ENCODE data around the gene TACC2. TPM values are rescaled to one million over a fixed set of nuclear protein-coding genes. Genes with fewer than 3 reads are reported as not detected.

The TACC2 gene
- total RNA-seq, 2 experiments from 2014 or later = not detected

DNA sequence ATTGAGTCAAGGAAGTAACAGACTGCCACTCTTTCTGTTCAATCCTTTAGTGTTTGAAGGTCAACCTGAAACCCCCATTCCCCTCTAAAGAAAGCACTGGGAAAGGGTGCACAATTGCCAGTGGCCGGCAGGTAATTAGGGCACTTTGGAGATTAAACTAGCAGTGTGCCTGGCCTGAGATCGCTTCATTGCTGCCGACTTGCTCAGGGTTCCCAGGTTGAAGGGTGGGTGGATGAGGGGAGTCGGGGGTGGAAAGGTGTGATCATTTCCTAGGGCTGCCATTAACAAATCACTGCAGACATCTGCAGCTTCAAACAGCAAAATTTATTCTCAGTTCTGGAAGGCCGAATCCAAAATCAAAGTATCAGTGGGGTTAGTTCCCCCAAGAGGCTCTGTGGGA is 265.9 kb downstream of the TACC2 start:
- Mint-ChIP-seq H3K27me3 (peaks cover 4% of the 10 kb centered on the region), H3K27ac (no peak overlapping the region), H3K9me3 (no peaks in the 10 kb centered on the region), H3K36me3 (ENCODE audit: low read depth) (no peaks in the 10 kb centered on the region), H3K4me3 (no peak overlapping the region), H3K4me1 (no peaks in the 10 kb centered on the region)
- CTCF ChIA-PET = interaction anchor here (1.0 to 1.3 kb wide), 2 partner anchors 9 to 13 kb away, joined by 3 to 4 read pairs; no protein-coding TSS in a partner anchor
- POLR2A ChIA-PET = no interaction called here
- no peak for DNase-seq

DNA sequence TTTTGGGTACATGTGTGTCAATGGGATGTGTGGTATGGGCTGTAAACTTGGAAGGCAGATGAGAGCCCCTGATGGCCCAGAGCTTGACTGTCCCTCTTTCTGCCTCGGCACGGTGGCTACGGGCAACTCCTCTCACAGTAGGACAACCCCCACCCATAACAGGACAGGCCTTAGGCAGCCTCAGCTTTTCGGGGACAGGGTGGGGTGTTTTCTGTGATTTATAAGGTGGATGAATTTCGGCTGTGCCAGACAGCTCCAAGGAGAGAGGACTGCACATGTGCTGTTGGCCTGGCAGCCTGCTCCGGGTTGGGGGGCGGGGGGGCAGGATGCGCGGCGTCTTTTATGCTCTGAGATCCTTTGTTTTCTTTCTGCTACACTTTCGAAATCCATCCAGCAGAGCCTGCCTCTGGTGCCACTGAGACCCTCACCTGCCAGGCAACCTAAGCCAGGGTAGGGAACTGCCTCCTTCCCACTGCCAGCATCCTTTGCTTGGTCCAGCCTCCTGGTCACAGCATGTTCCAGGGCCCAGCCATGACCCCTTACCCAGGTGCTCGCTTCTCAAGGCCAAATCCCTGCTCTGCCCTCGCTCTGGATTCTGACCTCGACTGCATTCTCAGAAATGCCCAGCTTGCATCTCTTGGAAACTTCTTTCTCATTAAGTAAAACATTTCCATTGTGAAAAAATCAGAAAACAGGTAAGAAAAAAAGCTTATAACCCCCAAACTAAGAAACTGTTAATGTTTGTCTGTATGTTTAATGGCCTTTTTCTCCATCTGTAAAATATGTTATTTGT is 266.7 kb downstream of the TACC2 start:
- no peaks in the 10 kb centered on the region for H3K9me3 Mint-ChIP-seq
- no peak for DNase-seq
- H3K4me3 Mint-ChIP-seq = no peak overlapping the region
- no peak overlapping the region for H3K27ac Mint-ChIP-seq
- CTCF ChIA-PET = no interaction called here
- no peaks in the 10 kb centered on the region for H3K36me3 Mint-ChIP-seq (ENCODE audit: low read depth)
- H3K4me1 Mint-ChIP-seq = no peaks in the 10 kb centered on the region
- POLR2A ChIA-PET = no interaction called here
- peaks cover 4% of the 10 kb centered on the region for H3K27me3 Mint-ChIP-seq

DNA sequence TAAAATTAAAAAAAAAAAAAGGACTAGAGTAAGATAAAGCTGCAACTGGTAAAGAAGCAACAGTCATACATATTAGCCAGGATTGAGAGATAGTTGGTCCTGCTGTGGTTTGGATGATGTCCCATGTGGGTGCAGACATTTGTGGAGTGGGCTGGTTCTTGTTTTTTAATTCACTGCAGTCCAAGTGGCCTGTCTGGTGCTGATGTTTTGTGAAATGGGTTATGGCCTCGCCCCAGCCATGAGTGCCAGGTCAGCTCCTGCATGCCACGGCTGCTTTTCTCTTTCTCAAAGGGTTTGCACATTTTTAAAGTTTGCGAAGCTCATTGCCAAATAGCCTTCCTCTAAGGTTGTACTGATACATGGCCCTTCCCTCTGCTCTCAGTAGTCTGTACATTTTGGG is 268.1 kb downstream of the TACC2 start:
- Mint-ChIP-seq H3K27ac (no peak overlapping the region), H3K9me3 (peaks cover 3% of the 10 kb centered on the region), H3K27me3 (peaks cover 6% of the 10 kb centered on the region), H3K4me1 (no peaks in the 10 kb centered on the region), H3K4me3 (no peak overlapping the region), H3K36me3 (ENCODE audit: low read depth) (no peaks in the 10 kb centered on the region)
- DNase-seq = no peak
- ChIA-PET CTCF (interaction anchor here (2.5 kb wide), 1 partner anchor 11 kb away, joined by 23 read pairs; no protein-coding TSS in a partner anchor), POLR2A (no interaction called here)

DNA sequence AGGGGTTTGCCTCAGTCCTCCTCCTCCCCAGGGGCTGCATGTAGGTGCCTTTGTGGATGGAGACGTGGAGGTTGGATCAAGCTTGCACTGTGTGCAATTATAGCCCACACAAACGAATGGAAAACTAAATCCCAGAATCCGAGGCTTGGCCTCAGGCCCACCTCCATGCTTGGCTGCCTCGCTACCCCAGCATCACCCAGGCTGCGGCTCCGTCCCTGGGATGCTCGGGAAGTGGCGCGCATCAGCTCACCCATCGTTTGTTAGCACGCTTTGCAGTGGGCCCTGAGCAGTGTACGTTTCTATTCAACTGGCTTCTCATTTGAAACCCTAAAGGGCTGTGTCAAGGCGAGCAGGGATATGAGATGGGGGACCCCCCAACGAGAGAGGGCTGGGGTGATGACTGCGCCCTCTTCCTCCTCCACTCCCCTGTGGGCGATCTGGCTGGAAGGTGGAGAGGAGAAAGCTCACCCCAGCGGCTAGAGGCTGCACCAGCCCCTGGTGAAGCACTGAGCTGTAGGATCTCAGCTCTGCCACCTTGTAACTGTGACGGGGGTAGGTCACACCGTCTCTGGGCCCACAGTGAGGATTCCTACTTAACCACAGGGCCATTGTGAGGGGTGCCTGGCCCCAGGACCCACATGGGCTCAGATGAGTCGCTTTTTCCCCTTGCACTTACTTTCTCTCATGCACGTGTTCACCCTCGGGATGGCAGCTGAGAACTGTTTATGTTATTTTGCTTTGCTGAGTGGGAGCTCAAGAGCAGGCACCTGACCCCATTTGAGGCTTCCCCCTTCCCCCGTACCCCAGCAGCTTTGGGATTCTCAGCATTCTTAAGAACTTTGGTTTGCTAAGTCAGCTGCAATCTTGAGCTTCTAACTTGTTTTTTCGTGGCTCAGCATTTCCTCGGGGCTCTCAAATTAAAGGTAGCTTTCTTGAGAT is 269.4 kb downstream of the TACC2 start:
- H3K4me3 Mint-ChIP-seq = no peak overlapping the region
- peaks cover 3% of the 10 kb centered on the region for H3K9me3 Mint-ChIP-seq
- H3K4me1 Mint-ChIP-seq = no peaks in the 10 kb centered on the region
- ChIA-PET POLR2A (interaction anchor here (0.5 kb wide), 1 partner anchor 15 kb away, joined by 3 read pairs; no protein-coding TSS in a partner anchor), CTCF (interaction anchor here (2.5 kb wide), 1 partner anchor 10 kb away, joined by 23 read pairs; no protein-coding TSS in a partner anchor)
- H3K27ac Mint-ChIP-seq = no peak overlapping the region
- no peak for DNase-seq
- H3K27me3 Mint-ChIP-seq = peaks cover 6% of the 10 kb centered on the region
- no peaks in the 10 kb centered on the region for H3K36me3 Mint-ChIP-seq (ENCODE audit: low read depth)

DNA sequence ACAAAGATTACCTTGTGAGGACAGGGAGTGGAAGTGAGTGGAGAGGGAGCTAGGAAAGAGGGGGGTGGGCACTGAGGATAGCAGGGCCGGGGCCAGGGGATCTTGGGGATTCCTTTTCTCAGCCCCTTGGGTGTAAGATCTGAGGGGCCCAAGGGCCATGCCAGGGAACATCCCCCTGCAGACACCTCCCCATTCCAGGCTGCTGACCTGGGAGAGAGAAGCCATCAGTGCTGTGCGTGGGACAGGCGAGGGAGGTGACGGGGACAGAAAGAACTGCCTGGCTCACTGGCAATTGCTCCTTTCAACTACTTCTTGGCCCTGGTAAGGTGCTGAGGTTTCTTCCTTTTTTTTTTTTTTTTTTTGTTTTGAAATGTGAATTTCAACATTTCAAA is 270.1 kb downstream of the TACC2 start:
- H3K36me3 Mint-ChIP-seq (ENCODE audit: low read depth) = no peaks in the 10 kb centered on the region
- no peak for DNase-seq
- H3K27me3 Mint-ChIP-seq = peaks cover 6% of the 10 kb centered on the region
- no peak overlapping the region for H3K4me3 Mint-ChIP-seq
- no peak overlapping the region for H3K27ac Mint-ChIP-seq
- H3K4me1 Mint-ChIP-seq = no peaks in the 10 kb centered on the region
- peaks cover 3% of the 10 kb centered on the region for H3K9me3 Mint-ChIP-seq
- POLR2A ChIA-PET = interaction anchor here (0.5 kb wide), 1 partner anchor 15 kb away, joined by 3 read pairs; no protein-coding TSS in a partner anchor
- CTCF ChIA-PET = interaction anchor here (2.5 kb wide), 1 partner anchor 9 kb away, joined by 23 read pairs; no protein-coding TSS in a partner anchor

DNA sequence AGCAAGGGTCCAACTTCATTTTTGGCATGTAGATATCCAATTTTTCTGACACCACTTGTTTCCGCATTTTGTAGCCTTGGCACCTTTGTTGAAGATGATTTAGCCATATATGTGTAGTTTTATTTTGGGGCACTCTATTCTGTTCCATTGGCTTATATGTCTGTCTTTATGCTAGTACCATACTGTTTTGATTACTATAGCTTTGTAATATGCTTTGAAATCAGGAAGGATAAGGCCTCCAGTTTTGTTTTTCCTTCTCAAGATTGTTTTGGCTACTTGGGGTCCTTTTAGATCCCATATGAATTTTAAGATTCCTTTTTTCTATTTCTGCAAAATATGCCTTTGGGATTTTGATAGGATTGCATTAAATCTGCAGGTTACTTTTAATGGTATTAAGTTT is 272.6 kb downstream of the TACC2 start:
- H3K9me3 Mint-ChIP-seq = peaks cover 3% of the 10 kb centered on the region
- ChIA-PET CTCF (no interaction called here), POLR2A (no interaction called here)
- H3K36me3 Mint-ChIP-seq (ENCODE audit: low read depth) = no peaks in the 10 kb centered on the region
- peaks cover 13% of the 10 kb centered on the region for H3K27me3 Mint-ChIP-seq
- no peaks in the 10 kb centered on the region for H3K4me1 Mint-ChIP-seq
- no peak overlapping the region for H3K27ac Mint-ChIP-seq
- H3K4me3 Mint-ChIP-seq = no peak overlapping the region
- no peak for DNase-seq

DNA sequence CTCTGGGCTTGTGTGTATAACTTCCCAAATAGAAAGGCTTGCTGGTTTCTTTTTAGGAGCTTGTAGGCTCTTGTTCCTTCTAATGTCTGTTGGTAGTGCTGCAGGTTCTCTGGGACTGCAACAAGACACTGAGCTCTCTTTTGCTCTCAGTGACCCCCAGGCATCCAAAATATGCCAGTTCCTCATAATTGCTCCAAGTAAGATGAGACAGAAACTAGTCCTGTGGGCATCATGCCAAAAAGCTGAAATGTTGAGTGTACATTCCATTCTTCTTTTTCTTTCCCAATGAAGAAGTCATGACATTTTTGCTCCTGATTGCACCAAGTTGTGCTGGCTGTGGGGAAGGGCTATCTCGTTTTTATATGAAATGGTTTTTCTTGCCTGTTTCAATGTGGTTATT is 275.0 kb downstream of the TACC2 start:
- Mint-ChIP-seq H3K4me3 (no peak overlapping the region), H3K27ac (no peak overlapping the region), H3K9me3 (peaks cover 3% of the 10 kb centered on the region), H3K4me1 (no peaks in the 10 kb centered on the region), H3K36me3 (ENCODE audit: low read depth) (no peaks in the 10 kb centered on the region), H3K27me3 (peaks cover 14% of the 10 kb centered on the region)
- CTCF ChIA-PET = interaction anchor here (1.6 kb wide), 1 partner anchor 8 kb away, joined by 7 read pairs; no protein-coding TSS in a partner anchor
- DNase-seq = no peak
- POLR2A ChIA-PET = no interaction called here

DNA sequence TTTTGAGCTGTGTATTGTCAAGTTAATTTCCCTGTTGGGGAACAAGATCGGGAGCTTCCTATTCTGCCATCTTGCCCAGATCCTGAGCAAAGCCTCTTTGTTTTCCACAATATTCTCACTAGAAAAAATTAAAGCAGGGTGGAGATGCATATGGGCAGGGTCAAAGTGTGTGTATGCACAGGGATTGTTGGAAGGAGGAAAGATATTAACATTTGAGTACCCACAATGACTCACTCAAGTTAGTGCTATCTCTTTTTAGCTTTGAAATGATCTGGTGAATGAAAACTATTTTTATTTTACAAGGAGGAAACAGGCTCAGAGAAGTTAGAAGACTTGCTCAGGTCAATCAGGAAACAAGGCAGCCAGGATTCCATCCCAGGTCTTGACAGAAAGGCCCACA is 275.5 kb downstream of the TACC2 start:
- Mint-ChIP-seq H3K4me3 (no peak overlapping the region), H3K27me3 (peaks cover 12% of the 10 kb centered on the region), H3K9me3 (peaks cover 3% of the 10 kb centered on the region), H3K27ac (no peak overlapping the region), H3K4me1 (no peaks in the 10 kb centered on the region), H3K36me3 (ENCODE audit: low read depth) (no peaks in the 10 kb centered on the region)
- ChIA-PET POLR2A (no interaction called here), CTCF (interaction anchor here (1.6 kb wide), 1 partner anchor 8 kb away, joined by 7 read pairs; no protein-coding TSS in a partner anchor)
- no peak for DNase-seq

DNA sequence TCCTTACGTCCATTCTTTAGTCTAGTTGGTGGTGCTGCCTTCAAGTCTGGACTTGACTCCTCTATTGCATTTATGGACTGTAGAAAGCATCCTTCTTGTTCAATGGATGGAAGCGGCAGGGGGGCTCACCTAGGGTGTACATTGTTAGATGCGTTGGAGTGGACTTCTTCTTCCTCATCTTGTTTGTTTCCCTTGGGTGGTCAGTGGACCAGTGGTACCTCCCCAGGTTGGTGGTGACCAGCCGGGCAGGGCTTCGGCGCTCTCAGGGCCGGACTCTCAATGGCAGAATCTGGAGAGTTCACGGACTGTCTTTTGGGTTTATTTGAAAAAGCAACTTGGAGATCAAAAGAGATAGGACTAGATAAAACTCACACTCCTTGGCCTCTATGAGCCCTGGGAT is 276.0 kb downstream of the TACC2 start:
- ChIA-PET POLR2A (no interaction called here), CTCF (no interaction called here)
- Mint-ChIP-seq H3K4me1 (no peaks in the 10 kb centered on the region), H3K36me3 (ENCODE audit: low read depth) (no peaks in the 10 kb centered on the region), H3K27me3 (peaks cover 12% of the 10 kb centered on the region), H3K27ac (no peak overlapping the region), H3K4me3 (no peak overlapping the region), H3K9me3 (peaks cover 3% of the 10 kb centered on the region)
- DNase-seq = no peak

DNA sequence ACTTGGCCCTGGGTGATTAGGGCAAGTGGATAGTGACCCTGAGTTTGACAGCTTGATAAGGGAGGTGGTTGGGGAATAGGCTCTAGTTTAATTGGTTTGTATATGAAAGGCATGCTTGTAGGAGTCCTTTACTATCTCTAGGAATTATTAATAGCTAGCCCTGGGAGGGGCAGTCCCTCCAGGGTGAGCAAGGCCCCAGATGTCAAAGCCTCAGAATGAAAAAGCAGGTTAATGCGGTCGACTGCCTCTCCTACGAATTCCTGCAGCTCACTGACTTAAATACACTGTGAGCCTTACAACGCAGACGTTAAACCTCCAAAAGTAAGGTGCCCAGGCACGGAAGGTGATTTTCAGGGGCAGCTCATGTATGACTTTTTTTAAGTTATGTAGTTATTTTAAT is 276.9 kb downstream of the TACC2 start:
- Mint-ChIP-seq H3K4me3 (no peak overlapping the region), H3K9me3 (peaks cover 3% of the 10 kb centered on the region), H3K36me3 (ENCODE audit: low read depth) (no peaks in the 10 kb centered on the region), H3K27me3 (peaks cover 12% of the 10 kb centered on the region), H3K4me1 (no peaks in the 10 kb centered on the region), H3K27ac (no peak overlapping the region)
- DNase-seq = no peak
- ChIA-PET CTCF (no interaction called here), POLR2A (no interaction called here)

DNA sequence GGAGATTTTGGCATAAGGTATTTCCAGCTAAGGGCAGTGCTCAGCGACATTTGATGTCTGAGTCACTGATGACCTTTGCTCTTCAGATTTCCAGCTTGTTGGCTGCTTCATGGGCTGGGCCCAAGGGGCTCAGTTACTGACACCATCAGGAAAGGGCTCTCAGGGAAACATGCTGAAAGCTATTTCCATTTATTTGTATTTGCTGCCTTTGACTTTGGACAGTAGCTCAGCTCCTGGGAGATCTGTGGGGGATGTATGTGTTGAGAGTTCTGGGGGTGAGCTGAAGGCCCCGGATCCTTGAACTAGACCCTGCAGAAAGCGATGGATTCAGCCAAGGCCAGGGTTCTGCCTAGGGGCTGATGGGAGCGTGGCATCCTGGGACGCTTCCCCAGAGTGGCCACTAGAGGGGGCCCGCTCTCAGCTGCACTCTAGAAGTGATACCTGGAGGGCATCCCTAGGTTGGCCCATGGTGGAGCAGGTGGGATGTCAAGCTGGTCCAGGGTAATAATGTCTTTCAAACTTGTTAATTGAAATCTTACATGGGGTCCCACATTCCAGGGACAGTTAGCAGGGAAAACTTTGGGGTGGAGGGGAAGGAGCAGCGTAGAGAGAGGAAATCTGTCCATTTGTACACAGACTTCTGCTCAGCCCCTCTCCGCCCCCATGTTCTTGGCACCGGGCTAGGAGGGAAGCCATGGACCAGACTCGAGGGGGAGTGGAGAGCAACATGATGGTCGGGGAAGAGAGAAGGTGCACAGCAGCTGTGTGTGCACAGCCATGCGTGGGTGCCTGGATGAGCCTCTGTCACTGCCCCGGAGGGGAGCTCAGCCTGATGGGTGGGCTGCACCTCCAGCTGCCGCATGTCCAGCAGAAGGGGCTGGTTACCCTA is 279.1 kb downstream of the TACC2 start:
- Mint-ChIP-seq H3K27me3 (peaks cover 10% of the 10 kb centered on the region), H3K9me3 (no peaks in the 10 kb centered on the region), H3K27ac (no peak overlapping the region), H3K4me3 (no peak overlapping the region), H3K4me1 (no peaks in the 10 kb centered on the region), H3K36me3 (ENCODE audit: low read depth) (no peaks in the 10 kb centered on the region)
- CTCF ChIA-PET = interaction anchor here (0.6 to 2.7 kb wide), 14 partner anchors 8 to 297 kb away, joined by 3 to 23 read pairs (median 3); no protein-coding TSS in a partner anchor
- POLR2A ChIA-PET = no interaction called here
- peak; percentile 56 for DNase-seq

DNA sequence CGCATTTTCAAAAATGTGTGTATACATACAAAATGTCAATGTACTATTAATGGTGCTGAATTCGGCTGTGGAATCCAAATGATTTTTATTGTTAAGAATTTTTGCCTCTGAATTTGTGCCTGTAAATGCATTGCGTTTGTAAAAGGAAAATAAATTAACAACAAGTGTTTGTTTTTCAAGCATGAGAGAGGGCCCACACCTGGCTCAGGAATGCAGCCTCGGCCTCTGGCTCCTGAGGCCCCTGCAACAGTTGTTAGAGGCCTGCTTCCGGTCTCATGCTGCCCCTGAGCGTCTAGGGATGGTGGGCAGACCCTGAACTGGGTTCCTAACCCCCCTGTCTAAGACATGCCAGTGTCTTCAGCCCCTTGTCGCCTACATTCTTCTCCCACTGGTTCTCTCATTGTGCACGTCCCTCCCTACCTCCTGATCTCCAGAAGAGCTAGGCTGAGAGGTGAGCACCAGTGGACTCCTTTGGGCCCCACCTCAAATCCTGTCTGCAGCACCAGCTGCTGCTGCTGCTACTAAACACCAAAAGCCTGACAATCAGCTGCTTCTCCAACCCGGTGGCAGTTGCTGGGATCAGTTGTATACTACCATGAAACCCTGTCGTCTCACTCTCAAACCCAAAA is 280.2 kb downstream of the TACC2 start:
- CTCF ChIA-PET = interaction anchor here (0.6 to 2.7 kb wide), 6 partner anchors 7 to 244 kb away, joined by 3 to 23 read pairs (median 8); no protein-coding TSS in a partner anchor
- POLR2A ChIA-PET = no interaction called here
- Mint-ChIP-seq H3K4me1 (no peaks in the 10 kb centered on the region), H3K4me3 (no peak overlapping the region), H3K36me3 (ENCODE audit: low read depth) (no peaks in the 10 kb centered on the region), H3K27me3 (peaks cover 9% of the 10 kb centered on the region), H3K9me3 (no peaks in the 10 kb centered on the region), H3K27ac (no peak overlapping the region)
- no peak for DNase-seq

All from activated CD4-positive, alpha-beta memory T cell treated with anti-CD3 and anti-CD28 coated beads, Interleukin-2, amount 10 ng/mL, durations not matched to agents 7 days and 5 days (primary cell).